H9 (cell line): ENCODE results near the gene TRIP11. TPM values are rescaled to one million over a fixed set of nuclear protein-coding genes. Genes with fewer than 3 reads are reported as not detected.

ENCODE experiments used
- DNase-seq: peaks from one replicate; pipeline ENCODE4 v3.0.0-alpha.2; 2017
- H2AFZ ChIP-seq: one replicate; pipeline ENCODE4 v1.6.1; 2013; ENCODE audit warnings: mild to moderate bottlenecking, low read length, control low read depth, moderate library complexity
- H2AK5ac ChIP-seq: 2 replicates; pipeline ENCODE4 v1.6.1; 2013; ENCODE audit warnings: low read length, control low read depth, mixed read lengths; ENCODE audit not compliant: insufficient read length
- H2BK120ac ChIP-seq: one replicate; pipeline ENCODE4 v1.6.1; 2013; ENCODE audit warnings: low read depth, mild to moderate bottlenecking, low read length, control low read depth, inconsistent platforms; ENCODE audit not compliant: poor library complexity, severe bottlenecking
- H2BK12ac ChIP-seq: 2 replicates; pipeline ENCODE4 v1.6.1; 2013; ENCODE audit warnings: low read length, control low read depth, mixed read lengths, low read depth; ENCODE audit not compliant: insufficient read length
- H2BK15ac ChIP-seq: 2 replicates; pipeline ENCODE4 v1.6.1; 2013; ENCODE audit warnings: low read depth, low read length, control low read depth
- H2BK20ac ChIP-seq: one replicate; pipeline ENCODE4 v1.6.1; 2013; ENCODE audit warnings: low read depth, mild to moderate bottlenecking, low read length, control low read depth, inconsistent platforms; ENCODE audit not compliant: poor library complexity, severe bottlenecking
- H2BK5ac ChIP-seq: 2 replicates; pipeline ENCODE4 v1.6.1; 2013; ENCODE audit warnings: low read length, control low read depth, mixed read lengths; ENCODE audit not compliant: insufficient read length
- H3K14ac ChIP-seq: 2 replicates; pipeline ENCODE4 v1.6.1; 2013; ENCODE audit warnings: low read length, control low read depth; ENCODE audit not compliant: insufficient read depth
- H3K18ac ChIP-seq: 2 replicates; pipeline ENCODE4 v1.6.1; 2013; ENCODE audit warnings: low read depth, mild to moderate bottlenecking, mixed read lengths, low read length, control low read depth; ENCODE audit not compliant: insufficient read length
- H3K23ac ChIP-seq: 2 replicates; pipeline ENCODE4 v1.6.1; 2013; ENCODE audit warnings: low read length, control low read depth, mixed read lengths, low read depth; ENCODE audit not compliant: insufficient read length
- H3K23me2 ChIP-seq: 2 replicates; pipeline ENCODE4 v1.6.1; 2013; ENCODE audit warnings: low read depth, mild to moderate bottlenecking, mixed read lengths, low read length, control low read depth; ENCODE audit not compliant: insufficient read length, poor library complexity, severe bottlenecking
- H3K27ac ChIP-seq: 2 replicates; pipeline ENCODE4 v1.5.1; 2013; ENCODE audit warnings: low read length, control low read depth, mixed read lengths, low read depth; ENCODE audit not compliant: insufficient read length
- H3K27me3 ChIP-seq: 2 replicates; pipeline ENCODE4 v1.6.1; 2013; ENCODE audit warnings: low read length, control low read depth, inconsistent platforms; ENCODE audit not compliant: insufficient read depth
- H3K4ac ChIP-seq: 2 replicates; pipeline ENCODE4 v1.6.1; 2013; ENCODE audit warnings: low read depth, mild to moderate bottlenecking, control low read depth, inconsistent platforms, low read length, moderate library complexity
- H3K4me1 ChIP-seq: 2 replicates; pipeline ENCODE4 v1.6.1; 2013; ENCODE audit warnings: low read length, control low read depth, inconsistent platforms; ENCODE audit not compliant: insufficient read depth
- H3K4me2 ChIP-seq: 2 replicates; pipeline ENCODE4 v1.6.1; 2013; ENCODE audit warnings: low read length, control low read depth, mixed read lengths; ENCODE audit not compliant: insufficient read length, insufficient read depth
- H3K56ac ChIP-seq: 2 replicates; pipeline ENCODE4 v1.6.1; 2013; ENCODE audit warnings: low read depth, mild to moderate bottlenecking, mixed read lengths, low read length, control low read depth; ENCODE audit not compliant: insufficient read length
- H3K79me1 ChIP-seq: 2 replicates; pipeline ENCODE4 v1.6.1; 2013; ENCODE audit warnings: low read depth, mild to moderate bottlenecking, moderate library complexity, low read length, control low read depth, inconsistent platforms; ENCODE audit not compliant: insufficient read depth, poor library complexity, severe bottlenecking
- H3K79me2 ChIP-seq: 2 replicates; pipeline ENCODE4 v1.6.1; 2013; ENCODE audit warnings: low read length, control low read depth, inconsistent platforms; ENCODE audit not compliant: insufficient read depth
- H3K9ac ChIP-seq: 2 replicates; pipeline ENCODE4 v1.6.1; 2013; ENCODE audit warnings: low read length, control low read depth, mixed read lengths; ENCODE audit not compliant: insufficient read length; ENCODE audit errors: extremely low read depth
- H3K9me3 ChIP-seq: one replicate; pipeline ENCODE4 v1.6.1; 2013; ENCODE audit warnings: low read depth, low read length, inconsistent platforms; ENCODE audit not compliant: control insufficient read depth
- H3T11ph ChIP-seq: one replicate; pipeline ENCODE4 v1.6.1; 2013; ENCODE audit warnings: mild to moderate bottlenecking, low read length, control low read depth, inconsistent platforms
- H4K20me1 ChIP-seq: one replicate; pipeline ENCODE4 v1.6.1; 2013; ENCODE audit not compliant: control insufficient read depth, insufficient read length, insufficient read depth
- H4K5ac ChIP-seq: 2 replicates; pipeline ENCODE4 v1.6.1; 2013; ENCODE audit warnings: low read depth, mild to moderate bottlenecking, mixed read lengths, low read length, control low read depth; ENCODE audit not compliant: insufficient read length
- H4K8ac ChIP-seq: replicated peaks from 2 replicates; pipeline ENCODE4 v1.6.1; 2013; ENCODE audit warnings: low read length, control low read depth, mixed read lengths, low read depth; ENCODE audit not compliant: insufficient read length
- H4K91ac ChIP-seq: 2 replicates; pipeline ENCODE4 v1.6.1; 2013; ENCODE audit warnings: low read depth, mild to moderate bottlenecking, moderate library complexity, mixed read lengths, low read length, control low read depth; ENCODE audit not compliant: insufficient read length
- H3K27ac Mint-ChIP-seq, 3 experiments: 2 replicates in 2 of 3; 3 replicates in 1 of 3; pipeline ENCODE4 v1.8.0; 2020 to 2021; ENCODE audit warnings: mixed read lengths in 3 of 3, mild to moderate bottlenecking in 1 of 3, moderate library complexity in 1 of 3
- H3K27me3 Mint-ChIP-seq: 2 replicates; pipeline ENCODE4 v1.8.0; 2021; ENCODE audit warnings: low read depth, mild to moderate bottlenecking, moderate library complexity, mixed read lengths
- H3K36me3 Mint-ChIP-seq, 3 experiments: 2 replicates in 2 of 3; 3 replicates in 1 of 3; pipeline ENCODE4 v1.8.0; 2020 to 2021; ENCODE audit warnings: low read depth in 3 of 3, mixed read lengths in 3 of 3; ENCODE audit not compliant: insufficient read depth in 1 of 3
- H3K4me1 Mint-ChIP-seq, 2 experiments: 2 replicates each; pipeline ENCODE4 v1.8.0; 2020; ENCODE audit warnings: mixed read lengths in 2 of 2
- H3K4me3 Mint-ChIP-seq, 2 experiments: 2 replicates in 1 of 2; 3 replicates in 1 of 2; pipeline ENCODE4 v1.8.0; 2020 to 2021; ENCODE audit warnings: mild to moderate bottlenecking in 2 of 2, mixed read lengths in 2 of 2, moderate library complexity in 1 of 2
- H3K9me3 Mint-ChIP-seq, 2 experiments: 2 replicates in 1 of 2; 3 replicates in 1 of 2; pipeline ENCODE4 v1.8.0; 2020; ENCODE audit warnings: mild to moderate bottlenecking in 2 of 2, mixed read lengths in 2 of 2, moderate library complexity in 1 of 2
- WGBS: extraction: QIAGEN DNeasy Blood & Tissue Kit; methylation state at CpG from one replicate; pipeline ENCODE4 v1.1.7; 2013; ENCODE audit warnings: missing lambda C conversion rate, low lambda C conversion rate, mixed read lengths; ENCODE audit not compliant: insufficient read length; ENCODE audit errors: extremely low coverage; 5-methylcytosine and 5-hydroxymethylcytosine counted together
- total RNA-seq: library from RNA; stranded (reverse); gene quantifications from 2 replicates; pipeline ENCODE4 v1.2.1, GENCODE V29; 2021
- TF ChIP-seq, protein P1 (sequence below): fragments of 200-600 bp; sonication (generic); conservative IDR thresholded peaks from 3 replicates; pipeline ENCODE4 v1.8.0; 2021; ENCODE audit warnings: antibody characterized with exemption, mild to moderate bottlenecking

TRIP11 gene
- total RNA-seq, 1 experiment from 2014 or later, result 33.5 TPM

- Histone ChIP-seq H4K5ac (no peak overlapping the region), H3K79me1 (no peaks in the 10 kb centered on the region), H3K79me2 (no peaks in the 10 kb centered on the region), H2BK15ac (no peak overlapping the region), H2AFZ (no peak overlapping the region), H2BK120ac (no peak overlapping the region), H3K18ac (no peak overlapping the region), H3K4me2 (no peak overlapping the region), H3K27me3 (no peaks in the 10 kb centered on the region), H3K23ac (no peak overlapping the region), H3T11ph (no peak overlapping the region), H3K56ac (no peak overlapping the region), H3K4ac (no peak overlapping the region), H4K20me1 (no peaks in the 10 kb centered on the region), H3K9ac (no peak overlapping the region), H3K9me3 (no peaks in the 10 kb centered on the region), H2BK20ac (no peak overlapping the region), H2BK5ac (no peak overlapping the region), H3K4me1 (no peaks in the 10 kb centered on the region), H4K91ac (no peak overlapping the region), H4K8ac (no peak overlapping the region), H2AK5ac (no peak overlapping the region), H3K27ac (no peak overlapping the region), H3K14ac (no peak overlapping the region), H2BK12ac (no peak overlapping the region), H3K23me2 (no peaks in the 10 kb centered on the region)
- Mint-ChIP-seq H3K9me3 (no peaks in the 10 kb centered on the region; a peak in 1 of 5 replicates), H3K4me1 (no peaks in the 10 kb centered on the region), H3K36me3 (peaks cover 27 to 56% (median 43%) of the 10 kb centered on the region in 3 experiments; a peak in 6 of 7 replicates), H3K27ac (no peak overlapping the region; a peak in 1 of 7 replicates), H3K4me3 (no peak overlapping the region), H3K27me3 (no peaks in the 10 kb centered on the region)
- TF ChIP-seq, protein P1, sequence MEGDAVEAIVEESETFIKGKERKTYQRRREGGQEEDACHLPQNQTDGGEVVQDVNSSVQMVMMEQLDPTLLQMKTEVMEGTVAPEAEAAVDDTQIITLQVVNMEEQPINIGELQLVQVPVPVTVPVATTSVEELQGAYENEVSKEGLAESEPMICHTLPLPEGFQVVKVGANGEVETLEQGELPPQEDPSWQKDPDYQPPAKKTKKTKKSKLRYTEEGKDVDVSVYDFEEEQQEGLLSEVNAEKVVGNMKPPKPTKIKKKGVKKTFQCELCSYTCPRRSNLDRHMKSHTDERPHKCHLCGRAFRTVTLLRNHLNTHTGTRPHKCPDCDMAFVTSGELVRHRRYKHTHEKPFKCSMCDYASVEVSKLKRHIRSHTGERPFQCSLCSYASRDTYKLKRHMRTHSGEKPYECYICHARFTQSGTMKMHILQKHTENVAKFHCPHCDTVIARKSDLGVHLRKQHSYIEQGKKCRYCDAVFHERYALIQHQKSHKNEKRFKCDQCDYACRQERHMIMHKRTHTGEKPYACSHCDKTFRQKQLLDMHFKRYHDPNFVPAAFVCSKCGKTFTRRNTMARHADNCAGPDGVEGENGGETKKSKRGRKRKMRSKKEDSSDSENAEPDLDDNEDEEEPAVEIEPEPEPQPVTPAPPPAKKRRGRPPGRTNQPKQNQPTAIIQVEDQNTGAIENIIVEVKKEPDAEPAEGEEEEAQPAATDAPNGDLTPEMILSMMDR, result no peak
- no CpG with 5 or more reads among the region's 5 CpGs for WGBS
- no peak for DNase-seq
These were observed 48.6 kb upstream of the TRIP11 start for GRCh38 chr14:92088494-92088893.
